ENCODE measurements around the gene NOP14. TPM values are rescaled to one million over a fixed set of nuclear protein-coding genes. Genes with fewer than 3 reads are reported as not detected.

NOP14 gene
- total and polyA plus RNA-seq, 2 donors (not counting 1 experiment from before 2014, with no cell fraction given) = 9.1 to 30.4 TPM

DNA sequence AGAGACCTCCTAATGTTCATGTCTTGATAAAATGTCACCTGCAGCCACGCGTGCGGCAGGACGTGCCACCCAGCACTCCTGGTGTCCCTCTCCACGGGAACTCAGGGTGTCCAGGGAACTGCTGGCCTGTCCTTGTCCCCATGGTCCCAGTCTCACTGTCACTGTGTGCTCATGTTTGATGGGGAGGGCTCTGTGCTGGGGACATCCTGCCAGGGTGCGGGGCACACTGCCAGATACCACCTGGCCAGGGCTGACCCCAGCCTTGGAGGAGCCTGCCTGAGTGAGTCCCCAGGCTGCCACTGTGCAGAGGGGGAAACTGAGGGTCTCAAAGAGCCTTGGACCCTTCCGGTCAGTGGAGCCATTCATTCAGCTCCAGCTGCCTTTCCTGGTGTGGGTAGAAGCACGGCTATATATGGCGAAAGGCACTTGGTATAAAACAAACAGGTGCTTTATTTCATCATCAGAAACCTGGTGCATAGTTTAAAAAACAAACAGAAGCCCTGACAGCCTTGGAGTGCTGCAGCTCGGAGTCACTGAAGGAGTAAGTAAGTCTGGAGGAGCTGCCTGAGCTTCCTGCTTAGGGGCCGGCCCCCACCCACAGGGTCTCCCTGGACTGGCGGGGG is 33.0 kb downstream of the NOP14 start:
- TF ChIP-seq, protein P1, sequence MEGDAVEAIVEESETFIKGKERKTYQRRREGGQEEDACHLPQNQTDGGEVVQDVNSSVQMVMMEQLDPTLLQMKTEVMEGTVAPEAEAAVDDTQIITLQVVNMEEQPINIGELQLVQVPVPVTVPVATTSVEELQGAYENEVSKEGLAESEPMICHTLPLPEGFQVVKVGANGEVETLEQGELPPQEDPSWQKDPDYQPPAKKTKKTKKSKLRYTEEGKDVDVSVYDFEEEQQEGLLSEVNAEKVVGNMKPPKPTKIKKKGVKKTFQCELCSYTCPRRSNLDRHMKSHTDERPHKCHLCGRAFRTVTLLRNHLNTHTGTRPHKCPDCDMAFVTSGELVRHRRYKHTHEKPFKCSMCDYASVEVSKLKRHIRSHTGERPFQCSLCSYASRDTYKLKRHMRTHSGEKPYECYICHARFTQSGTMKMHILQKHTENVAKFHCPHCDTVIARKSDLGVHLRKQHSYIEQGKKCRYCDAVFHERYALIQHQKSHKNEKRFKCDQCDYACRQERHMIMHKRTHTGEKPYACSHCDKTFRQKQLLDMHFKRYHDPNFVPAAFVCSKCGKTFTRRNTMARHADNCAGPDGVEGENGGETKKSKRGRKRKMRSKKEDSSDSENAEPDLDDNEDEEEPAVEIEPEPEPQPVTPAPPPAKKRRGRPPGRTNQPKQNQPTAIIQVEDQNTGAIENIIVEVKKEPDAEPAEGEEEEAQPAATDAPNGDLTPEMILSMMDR (IDR thresholded peaks at IDR 0.05) = no peak
- no peak for TF ChIP-seq EZH2 (IDR thresholded peaks at IDR 0.05; ENCODE audit: borderline replicate concordance, insufficient read depth, low read depth, low read length, poor library complexity, severe bottlenecking)
- CTCF ChIA-PET = interaction anchor here (1.8 kb wide), 1 partner anchor 9 kb away, joined by 5 read pairs; no protein-coding TSS in a partner anchor
- no peak for DNase-seq

DNA sequence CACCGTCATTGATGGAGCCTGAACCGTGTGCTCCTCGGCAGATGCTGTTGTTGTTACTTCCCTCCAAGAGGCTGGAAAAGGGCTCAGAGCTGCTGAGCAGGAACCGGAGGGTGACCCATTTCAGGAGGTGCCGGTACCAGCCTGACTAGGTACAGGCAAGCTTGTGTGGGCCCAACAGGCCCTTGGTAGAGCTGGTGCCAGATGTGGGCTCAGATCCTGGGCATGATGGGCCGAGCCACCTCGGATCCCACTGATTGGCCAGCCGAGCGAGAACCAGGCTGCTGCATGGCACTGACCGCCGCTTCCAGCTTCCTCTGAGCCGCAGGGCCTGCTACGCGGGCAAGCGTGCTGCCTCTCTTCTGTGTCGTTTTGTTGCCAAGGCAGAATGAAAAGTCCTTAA is 33.7 kb downstream of the NOP14 start:
- Mint-ChIP-seq H3K9me3 (ENCODE audit: insufficient read depth) (no peaks in the 10 kb centered on the region), H3K27me3 (no peaks in the 10 kb centered on the region), H3K4me1 (peaks cover 28% of the 10 kb centered on the region), H3K4me3 (no peak overlapping the region), H3K27ac (peak overlapping the region; percentile 53)
- no peak overlapping the region for H3K4me2 ChIP-seq (replicated peaks; ENCODE audit: low read depth, low read length, poor library complexity, severe bottlenecking)
- H3K79me2 ChIP-seq (ENCODE audit: control insufficient read depth, insufficient read depth, low read length) = peaks cover 24% of the 10 kb centered on the region
- H2AFZ ChIP-seq (ENCODE audit: insufficient read depth, low read depth, low read length, poor library complexity, severe bottlenecking) = no peak overlapping the region
- no peaks in the 10 kb centered on the region for H3K9me3 ChIP-seq (ENCODE audit: control extremely low read depth in 1 of 3, control insufficient read depth in 2 of 3, insufficient read depth in 1 of 3, low read length in 2 of 3)
- H3K36me3 ChIP-seq (replicated peaks in 1 of 2; ENCODE audit: control extremely low read depth in 1 of 2, control insufficient read depth in 1 of 2, extremely low read depth in 1 of 2, insufficient read depth in 2 of 2, low read length in 1 of 2) = peaks cover 0 to 68% of the 10 kb centered on the region in 2 experiments
- peaks cover 30 to 38% of the 10 kb centered on the region in 2 donors for H3K4me1 ChIP-seq (ENCODE audit: control insufficient read depth in 2 of 2, insufficient read depth in 2 of 2, low read length in 2 of 2)
- TF ChIP-seq EZH2 (IDR thresholded peaks at IDR 0.05; ENCODE audit: borderline replicate concordance, insufficient read depth, low read depth, low read length, poor library complexity, severe bottlenecking) = no peak
- TF ChIP-seq, protein P1 (IDR thresholded peaks at IDR 0.05) = no peak
- CTCF ChIA-PET = no interaction called here
- POLR2A ChIA-PET = no interaction called here
- H3K27ac ChIP-seq (ENCODE audit: low read length in 2 of 2) = peak overlapping the region in 1 of 2 donors; percentile 38
- no peak overlapping the region for H3K4me3 ChIP-seq (ENCODE audit: control extremely low read depth in 1 of 5, extremely low read depth in 1 of 5, insufficient read depth in 1 of 5, low read depth in 2 of 5, low read length in 4 of 5)
- 96% methylated on average over 16 of the region's 16 CpGs for WGBS (ENCODE audit: insufficient coverage)
- no peaks in the 10 kb centered on the region for H3K27me3 ChIP-seq (replicated peaks in 1 of 4; ENCODE audit: control extremely low read depth in 1 of 4, control insufficient read depth in 3 of 4, insufficient read depth in 4 of 4, low read length in 3 of 4)
- intact Hi-C loops (cut with micrococcal nuclease) = no loop called here
- H4K20me1 ChIP-seq (ENCODE audit: control insufficient read depth, insufficient read depth, low read length, poor library complexity, severe bottlenecking) = peaks cover 84% of the 10 kb centered on the region
- no peak overlapping the region for H3K9ac ChIP-seq (ENCODE audit: low read length)
- ATAC-seq (ENCODE audit: low read depth) (no peak), DNase-seq (no peak)

More for the DNA sequence above, 33.0 kb downstream of the NOP14 start:
- H3K9me3 ChIP-seq (ENCODE audit: control extremely low read depth in 1 of 3, control insufficient read depth in 2 of 3, insufficient read depth in 1 of 3, low read length in 2 of 3) = no peaks in the 10 kb centered on the region
- Mint-ChIP-seq H3K9me3 (ENCODE audit: insufficient read depth) (no peaks in the 10 kb centered on the region), H3K27me3 (no peaks in the 10 kb centered on the region), H3K4me1 (peaks cover 28% of the 10 kb centered on the region), H3K27ac (peak overlapping the region; percentile 86), H3K4me3 (no peak overlapping the region)
- no peaks in the 10 kb centered on the region for H3K27me3 ChIP-seq (replicated peaks in 1 of 4; ENCODE audit: control extremely low read depth in 1 of 4, control insufficient read depth in 3 of 4, insufficient read depth in 4 of 4, low read length in 3 of 4)
- H3K27ac ChIP-seq (ENCODE audit: low read length in 2 of 2) = peak overlapping the region in 1 of 2 donors; percentile 92
- no peak overlapping the region for H2AFZ ChIP-seq (ENCODE audit: insufficient read depth, low read depth, low read length, poor library complexity, severe bottlenecking)
- no peak overlapping the region for H3K9ac ChIP-seq (ENCODE audit: low read length)
- H3K36me3 ChIP-seq (replicated peaks in 1 of 2; ENCODE audit: control extremely low read depth in 1 of 2, control insufficient read depth in 1 of 2, extremely low read depth in 1 of 2, insufficient read depth in 2 of 2, low read length in 1 of 2) = peaks cover 0 to 61% of the 10 kb centered on the region in 2 experiments
- H4K20me1 ChIP-seq (ENCODE audit: control insufficient read depth, insufficient read depth, low read length, poor library complexity, severe bottlenecking) = peaks cover 76% of the 10 kb centered on the region
- H3K4me3 ChIP-seq (ENCODE audit: control extremely low read depth in 1 of 5, extremely low read depth in 1 of 5, insufficient read depth in 1 of 5, low read depth in 2 of 5, low read length in 4 of 5) = no peak overlapping the region
- H3K79me2 ChIP-seq (ENCODE audit: control insufficient read depth, insufficient read depth, low read length) = peaks cover 21% of the 10 kb centered on the region
- POLR2A ChIA-PET = no interaction called here
- intact Hi-C loops (cut with micrococcal nuclease) = loop anchor here (5.0 to 10.0 kb wide), 5 partner anchors 78 to 445 kb away; no protein-coding TSS in a partner anchor
- no peak for ATAC-seq (ENCODE audit: low read depth)
- WGBS (ENCODE audit: insufficient coverage) = 97% methylated on average over 10 of the region's 12 CpGs
- H3K4me1 ChIP-seq (ENCODE audit: control insufficient read depth in 2 of 2, insufficient read depth in 2 of 2, low read length in 2 of 2) = peaks cover 30 to 40% of the 10 kb centered on the region in 2 donors
- H3K4me2 ChIP-seq (replicated peaks; ENCODE audit: low read depth, low read length, poor library complexity, severe bottlenecking) = peak overlapping the region; percentile 79
